Measurements from ENCODE around the gene MPRIP. TPM values are rescaled to one million over a fixed set of nuclear protein-coding genes. Genes with fewer than 3 reads are reported as not detected.

Gene MPRIP
- total and polyA plus RNA-seq, 2 of the 13 experiments (the other 11 are each of a cell fraction or from before 2014, with no cell fraction given): 50.2 to 52.4 TPM

GRCh38 chr17:17141860-17142552, 99.7 kb downstream of the MPRIP start (continued):
- no peak for TF ChIP-seq EP300 (IDR thresholded peaks at IDR 0.05; ENCODE audit: low read depth in 2 of 2, low read length in 2 of 2)
- no peak for TF ChIP-seq EP300 (CRISPR knock-in tag; IDR thresholded peaks at IDR 0.05; ENCODE audit: borderline replicate concordance)
- TF ChIP-seq ZBTB33 (CRISPR knock-in tag; IDR thresholded peaks at IDR 0.05): peak; percentile 75
- TF ChIP-seq ZKSCAN1 (IDR thresholded peaks at IDR 0.05; ENCODE audit: low read length): no peak
- TF ChIP-seq HNF1B (CRISPR knock-in tag; IDR thresholded peaks at IDR 0.05): no peak
- no peak for TF ChIP-seq FOXM1 (CRISPR knock-in tag; IDR thresholded peaks at IDR 0.05)
- TF ChIP-seq ZZZ3 (CRISPR knock-in tag; IDR thresholded peaks at IDR 0.05; ENCODE audit: borderline replicate concordance): no peak
- TF ChIP-seq TEF (CRISPR knock-in tag; IDR thresholded peaks at IDR 0.05): no peak
- no peak for TF ChIP-seq TCF7L2 (IDR thresholded peaks at IDR 0.05; ENCODE audit: low read depth, low read length)
- TF ChIP-seq ZNF691 (CRISPR knock-in tag; IDR thresholded peaks at IDR 0.05; ENCODE audit: borderline replicate concordance, low read depth): no peak
- TF ChIP-seq STAG1 (CRISPR knock-in tag; IDR thresholded peaks at IDR 0.05): peak; percentile 40
- no peak for TF ChIP-seq PHF20 (CRISPR knock-in tag; IDR thresholded peaks at IDR 0.05)
- peak; percentile 75 for TF ChIP-seq CTCF (CRISPR knock-in tag; IDR thresholded peaks at IDR 0.05)
